Peyer's patch (tissue), 4 donors: ENCODE results near the gene PIGM. TPM values are rescaled to one million over a fixed set of nuclear protein-coding genes. Genes with fewer than 3 reads are reported as not detected.

Source experiments
- DNase-seq, 3 donors: peaks; one replicate each; pipeline ENCODE4 v3.0.0-alpha.2; 2017 to 2019
- H3K27ac ChIP-seq, 4 donors: fragments of 200-600 bp; sonication (generic); one replicate each; pipeline ENCODE4 v1.5.1; 2016 to 2019
- H3K27me3 ChIP-seq, 2 donors: fragments of 200-600 bp; sonication (generic); one replicate each; pipeline ENCODE4 v1.5.1; 2019
- H3K36me3 ChIP-seq, 3 donors: fragments of 200-600 bp; sonication (generic); one replicate each; pipeline ENCODE4 v1.5.1; 2016 to 2019
- H3K4me1 ChIP-seq, 4 donors: fragments of 200-600 bp; sonication (generic); one replicate each; pipeline ENCODE4 v1.5.1; 2016 to 2019
- H3K4me3 ChIP-seq, 4 donors: fragments of 200-600 bp; sonication (generic); 1 replicate in 3 of 4; 2 replicates in 1 of 4; pipeline ENCODE4 v1.5.1; 2016 to 2019; ENCODE audit warnings: mild to moderate bottlenecking in 1 of 4
- H3K9me3 ChIP-seq, 4 donors: fragments of 200-600 bp; sonication (generic); one replicate each; pipeline ENCODE4 v1.5.1; 2016 to 2019; ENCODE audit warnings: mild to moderate bottlenecking in 1 of 4
- CTCF ChIP-seq, 6 experiments: fragments of 450-650 bp in 4 of 6; fragments of 200-600 bp in 2 of 6; sonication (generic) in 1 of 6; IDR thresholded peaks; one replicate each; pipeline ENCODE4 v1.5.1; 2017 to 2019; ENCODE audit warnings: antibody characterized with exemption in 6 of 6, mild to moderate bottlenecking in 3 of 6, moderate library complexity in 1 of 6
- POLR2A ChIP-seq, 2 donors: fragments of 450-650 bp; IDR thresholded peaks; one replicate each; pipeline ENCODE4 v1.5.1; 2017; ENCODE audit warnings: antibody characterized with exemption in 2 of 2, mild to moderate bottlenecking in 2 of 2, moderate library complexity in 2 of 2
- total RNA-seq, 4 donors: library from RNA; depleted of rRNA; stranded (reverse); fragments of >200 nt; gene quantifications; one replicate each; pipeline ENCODE4 v1.1.0, GENCODE V29; 2016

The PIGM gene
- total RNA-seq, 4 donors from 2014 or later = under 0.01 to 6.7 (median 5.5) TPM

- Histone ChIP-seq H3K27me3 (no peaks in the 10 kb centered on the region), H3K27ac (no peak overlapping the region), H3K36me3 (no peaks in the 10 kb centered on the region), H3K4me3 (no peak overlapping the region), H3K4me1 (no peaks in the 10 kb centered on the region), H3K9me3 (no peaks in the 10 kb centered on the region)
- TF ChIP-seq POLR2A (IDR thresholded peaks at IDR 0.05) = no peak
- no peak for TF ChIP-seq CTCF (IDR thresholded peaks at IDR 0.05)
- no peak for DNase-seq
Observed at GRCh38 chr1:159991513-159991912, 40.3 kb downstream of the PIGM start.

DNA sequence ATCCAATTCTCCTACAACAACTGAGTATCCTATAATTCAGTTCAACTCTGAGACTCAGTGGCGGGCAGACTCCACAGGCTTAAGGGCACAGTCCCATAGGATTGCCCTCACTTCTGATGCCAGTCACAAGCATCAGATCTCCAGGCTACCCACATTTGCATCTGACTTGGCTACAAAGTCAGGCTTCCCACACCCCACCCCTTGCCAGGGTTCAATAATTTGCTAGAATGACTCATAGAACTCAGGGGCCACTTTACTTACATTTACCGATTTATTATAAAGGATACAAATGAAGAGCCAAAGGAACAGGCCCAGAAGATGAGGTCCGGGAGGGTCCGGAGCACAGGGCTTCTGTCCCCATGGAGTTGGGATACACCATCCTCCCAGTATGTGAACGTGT lies 41.8 kb downstream of the PIGM start:
- no peak overlapping the region for H3K4me3 ChIP-seq
- no peak for DNase-seq
- H3K9me3 ChIP-seq = no peaks in the 10 kb centered on the region
- H3K27me3 ChIP-seq = no peaks in the 10 kb centered on the region
- H3K4me1 ChIP-seq = no peaks in the 10 kb centered on the region
- no peaks in the 10 kb centered on the region for H3K36me3 ChIP-seq
- H3K27ac ChIP-seq = no peak overlapping the region
- TF ChIP-seq POLR2A (IDR thresholded peaks at IDR 0.05) (no peak), CTCF (IDR thresholded peaks at IDR 0.05) (no peak)

DNA sequence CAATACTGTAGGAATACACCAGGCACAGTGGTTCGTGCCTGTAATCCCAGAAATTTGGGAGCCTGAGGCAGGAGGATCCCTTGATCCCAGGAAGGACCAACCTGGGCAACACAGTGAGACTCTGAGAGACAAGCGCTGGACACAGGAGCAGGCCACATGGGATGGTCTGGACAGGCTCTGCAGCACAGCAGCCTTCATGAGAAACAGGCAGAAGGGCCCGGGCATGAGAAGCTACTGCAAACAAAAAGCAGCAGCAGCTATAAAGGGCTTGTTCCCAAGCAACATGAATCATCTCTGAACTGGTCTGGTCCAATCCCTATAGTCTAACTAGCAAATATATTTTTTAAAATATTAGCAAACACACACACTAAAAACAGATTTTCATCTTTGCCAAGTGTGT lies 42.2 kb downstream of the PIGM start:
- Histone ChIP-seq H3K36me3 (no peaks in the 10 kb centered on the region), H3K27ac (no peak overlapping the region), H3K9me3 (no peaks in the 10 kb centered on the region), H3K4me1 (no peaks in the 10 kb centered on the region), H3K4me3 (no peak overlapping the region), H3K27me3 (no peaks in the 10 kb centered on the region)
- no peak for TF ChIP-seq POLR2A (IDR thresholded peaks at IDR 0.05)
- no peak for DNase-seq

DNA sequence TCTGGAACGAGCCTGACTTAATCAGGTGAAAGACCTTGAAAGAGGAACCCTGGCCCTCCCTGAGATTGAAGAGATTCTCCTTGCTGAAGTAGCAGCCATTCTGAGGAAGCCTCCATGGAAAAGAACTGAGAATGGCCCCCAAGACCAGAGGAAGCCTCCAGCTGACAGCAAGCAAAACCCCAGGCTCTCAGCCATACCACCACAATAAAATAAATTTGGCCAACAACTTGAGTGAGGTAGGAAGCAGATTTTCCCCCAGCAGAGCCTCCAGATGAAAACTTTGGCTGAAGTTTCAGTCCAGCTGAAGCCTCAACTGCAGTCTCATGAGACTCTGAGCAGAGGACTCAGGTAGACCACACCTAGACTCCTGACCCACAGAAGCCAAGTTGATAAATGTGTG lies 43.8 kb downstream of the PIGM start:
- Histone ChIP-seq H3K4me3 (no peak overlapping the region), H3K9me3 (no peaks in the 10 kb centered on the region), H3K36me3 (no peaks in the 10 kb centered on the region), H3K4me1 (no peaks in the 10 kb centered on the region), H3K27me3 (no peaks in the 10 kb centered on the region), H3K27ac (no peak overlapping the region)
- TF ChIP-seq CTCF (IDR thresholded peaks at IDR 0.05) (no peak), POLR2A (IDR thresholded peaks at IDR 0.05) (no peak)
- DNase-seq = no peak

DNA sequence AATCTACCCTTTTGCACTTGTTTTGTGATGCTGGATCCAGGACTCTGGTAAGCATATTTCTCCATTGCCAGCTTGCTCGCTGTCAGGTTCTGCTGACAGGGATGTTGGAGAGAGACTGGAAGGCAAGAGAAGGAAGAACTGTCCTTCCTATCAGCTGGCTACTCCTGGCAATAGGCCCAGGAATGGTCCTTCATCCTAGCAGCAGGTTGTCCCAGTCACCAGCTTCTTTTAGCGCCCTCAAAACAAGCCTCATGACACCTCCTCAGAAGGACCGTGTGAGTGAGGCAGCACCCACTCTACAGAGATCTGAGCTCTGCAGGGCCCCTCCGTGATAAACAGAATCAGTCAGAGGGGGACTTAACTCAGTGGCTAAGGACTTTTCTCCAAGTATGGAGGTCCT lies 44.6 kb downstream of the PIGM start:
- no peaks in the 10 kb centered on the region for H3K27me3 ChIP-seq
- H3K4me3 ChIP-seq = no peak overlapping the region
- peak overlapping the region in 2 of 4 donors; percentile 2 to 68 for H3K27ac ChIP-seq
- H3K36me3 ChIP-seq = no peaks in the 10 kb centered on the region
- H3K4me1 ChIP-seq = no peaks in the 10 kb centered on the region
- no peaks in the 10 kb centered on the region for H3K9me3 ChIP-seq
- no peak for TF ChIP-seq CTCF (IDR thresholded peaks at IDR 0.05)
- TF ChIP-seq POLR2A (IDR thresholded peaks at IDR 0.05) = no peak
- no peak for DNase-seq

DNA sequence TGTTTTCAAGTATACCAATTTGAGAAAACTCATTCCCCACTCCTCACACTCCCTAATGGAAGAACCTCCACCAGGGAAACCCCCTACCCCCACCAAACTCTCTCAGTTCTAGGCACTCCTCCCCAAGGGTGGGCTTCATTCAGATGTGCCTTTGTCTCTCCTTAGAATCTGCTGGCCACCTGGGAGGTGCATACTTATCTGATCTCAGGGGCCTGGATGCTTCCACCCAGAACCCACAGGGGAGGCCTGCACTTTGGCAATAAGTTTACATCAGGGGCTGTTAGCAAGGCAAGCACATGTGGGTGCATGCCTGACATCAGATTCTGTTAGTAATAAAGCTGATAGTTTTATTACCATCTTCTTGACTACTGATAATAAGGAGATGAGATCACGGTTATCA lies 45.3 kb downstream of the PIGM start:
- TF ChIP-seq CTCF (IDR thresholded peaks at IDR 0.05) (no peak), POLR2A (IDR thresholded peaks at IDR 0.05) (no peak)
- Histone ChIP-seq H3K4me3 (no peak overlapping the region), H3K27me3 (no peaks in the 10 kb centered on the region), H3K4me1 (no peaks in the 10 kb centered on the region), H3K9me3 (no peaks in the 10 kb centered on the region), H3K36me3 (no peaks in the 10 kb centered on the region), H3K27ac (peak overlapping the region in 1 of 4 donors; percentile 68)
- no peak for DNase-seq
